HG03432 (cell line): ENCODE data around the gene NCMAP.

ENCODE experiments used
- ATAC-seq: cut with Tn5 transposase; IDR thresholded peaks from one replicate; pipeline ENCODE4 v1.9.1; 2021; ENCODE audit warnings: mild to moderate bottlenecking, moderate library complexity; ENCODE audit not compliant: unreplicated experiment

Gene NCMAP

DNA sequence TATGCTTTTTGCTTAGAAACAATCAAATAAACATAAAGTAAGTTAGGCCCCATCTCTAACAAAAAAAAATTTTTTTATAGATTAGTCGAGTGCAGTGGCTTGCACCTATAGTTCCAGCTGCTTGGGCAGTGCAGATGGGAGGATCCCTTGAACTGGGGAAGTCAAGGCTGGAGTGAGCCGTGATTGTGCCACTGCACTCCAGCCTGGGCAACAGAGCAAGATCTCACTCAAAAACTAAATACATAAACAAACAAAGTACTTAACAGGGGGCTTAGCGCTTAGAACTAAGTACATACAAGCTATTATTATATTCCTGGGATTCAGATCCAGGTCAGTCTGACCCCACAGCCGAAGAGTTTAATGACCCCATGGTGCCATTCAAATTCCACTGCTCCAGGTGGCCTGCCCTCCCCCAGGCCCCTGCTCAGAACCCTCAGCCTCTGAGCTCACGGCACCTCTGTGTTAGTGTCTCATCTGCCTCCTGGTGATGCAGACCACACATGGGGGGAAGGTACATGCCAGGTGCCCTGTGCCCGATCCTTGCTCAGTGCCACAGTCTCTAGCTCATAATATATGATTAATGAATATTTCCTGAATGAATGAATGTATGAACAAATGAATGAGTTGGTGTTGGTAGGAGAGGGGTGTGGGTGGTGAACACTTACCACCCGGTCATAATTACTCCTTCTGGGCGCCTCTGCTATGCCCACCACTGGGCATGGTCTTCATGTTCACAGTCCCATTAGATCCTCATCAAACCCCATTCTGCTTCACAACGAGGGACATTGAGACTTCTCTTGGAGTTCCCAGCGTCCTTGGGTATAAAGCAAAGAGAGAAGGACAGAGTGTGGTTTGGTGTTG lies 14.6 kb downstream of the NCMAP start:
- ATAC-seq = no peak

DNA sequence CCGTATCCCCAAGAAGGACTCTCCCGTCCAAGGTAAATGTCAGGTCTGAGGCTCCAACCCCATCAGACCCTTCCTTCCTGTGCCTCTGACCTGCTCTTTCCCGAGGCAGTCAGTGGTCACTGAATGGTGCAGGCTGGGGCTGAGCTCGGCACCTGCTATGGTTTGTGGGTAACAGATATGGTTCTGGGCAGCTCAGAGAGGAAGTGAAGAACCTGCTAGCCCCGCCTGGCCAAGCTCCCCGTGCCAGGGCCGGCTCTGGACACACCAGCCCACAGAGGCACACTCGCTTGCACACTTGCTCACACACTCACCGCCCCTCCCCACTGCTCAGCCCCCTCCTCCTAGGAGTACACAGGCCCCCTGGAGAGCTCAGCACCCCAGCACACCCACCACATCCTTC lies 16.4 kb downstream of the NCMAP start:
- ATAC-seq = no peak

DNA sequence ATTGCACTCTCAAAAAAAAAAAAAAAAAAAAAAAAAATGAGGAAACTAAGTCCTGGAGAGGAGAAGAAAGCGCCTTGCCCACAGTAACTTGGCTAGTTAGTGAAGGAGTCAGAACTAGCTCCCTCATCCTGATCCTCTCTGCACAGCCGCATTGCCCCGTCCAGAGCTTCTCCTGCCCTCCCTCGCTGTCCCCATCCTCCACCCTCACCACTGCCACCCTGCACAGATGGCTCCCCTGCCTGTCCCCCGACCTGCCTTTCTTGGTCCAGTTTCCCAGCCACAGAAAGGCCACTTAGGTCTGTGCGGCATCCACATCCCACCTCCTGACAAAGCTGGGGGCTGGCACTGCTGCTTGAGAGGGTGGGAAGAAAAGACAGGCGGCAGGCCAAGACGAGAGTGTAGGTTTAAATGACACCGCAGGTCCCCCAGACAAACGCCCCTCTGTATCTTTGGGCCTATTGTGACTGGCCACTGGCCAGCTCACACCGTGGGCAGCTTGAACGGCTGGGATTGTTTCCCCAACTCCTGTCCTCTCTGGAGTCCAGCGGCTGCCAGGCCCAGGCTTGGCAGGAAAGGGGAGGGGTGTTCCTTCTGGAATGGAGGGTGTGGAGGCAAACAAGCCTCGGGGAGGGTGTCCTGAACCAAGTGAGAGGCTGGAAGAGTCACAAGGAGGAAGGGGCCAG lies 20.2 kb downstream of the NCMAP start:
- ATAC-seq = no peak

DNA sequence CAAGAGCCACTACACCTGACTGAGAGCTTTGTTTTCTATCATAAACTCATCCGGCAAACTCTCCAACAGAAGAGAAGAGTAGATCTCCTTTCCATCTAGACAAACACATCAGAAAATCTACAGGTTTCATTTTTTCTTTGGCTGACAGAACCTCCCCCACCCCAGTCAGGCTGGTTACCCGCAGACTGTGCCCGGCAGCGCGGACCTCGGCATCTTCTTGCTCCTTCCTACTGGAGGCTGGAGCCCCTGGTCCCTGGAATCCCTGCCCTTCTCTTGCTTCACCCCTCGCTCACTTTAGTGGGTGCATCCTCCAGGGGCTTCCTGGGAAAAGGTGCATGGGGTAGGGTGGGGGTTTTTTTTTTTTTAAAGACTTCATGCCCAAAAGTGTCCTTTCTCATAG lies 23.0 kb downstream of the NCMAP start:
- ATAC-seq = no peak

DNA sequence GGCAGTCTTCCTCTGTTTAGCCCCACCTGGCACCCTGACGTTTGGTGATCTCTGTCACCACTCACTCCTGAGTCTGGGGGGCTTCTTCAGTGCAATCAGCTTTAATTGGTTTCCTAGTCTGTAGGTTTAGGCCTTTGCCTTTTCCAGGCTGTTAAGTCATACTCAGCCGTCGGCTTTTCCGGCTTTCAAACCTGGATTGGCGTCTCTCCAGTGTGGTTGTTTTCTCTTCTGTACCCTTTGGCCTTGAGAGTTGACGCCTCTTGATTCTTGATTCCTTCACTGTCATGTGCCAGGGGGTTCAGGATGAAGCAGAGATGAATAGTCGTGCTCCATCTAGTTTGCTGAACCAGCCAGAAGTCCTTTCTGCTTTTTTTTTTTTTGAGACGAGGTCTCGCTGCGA lies 24.9 kb downstream of the NCMAP start:
- ATAC-seq = no peak

DNA sequence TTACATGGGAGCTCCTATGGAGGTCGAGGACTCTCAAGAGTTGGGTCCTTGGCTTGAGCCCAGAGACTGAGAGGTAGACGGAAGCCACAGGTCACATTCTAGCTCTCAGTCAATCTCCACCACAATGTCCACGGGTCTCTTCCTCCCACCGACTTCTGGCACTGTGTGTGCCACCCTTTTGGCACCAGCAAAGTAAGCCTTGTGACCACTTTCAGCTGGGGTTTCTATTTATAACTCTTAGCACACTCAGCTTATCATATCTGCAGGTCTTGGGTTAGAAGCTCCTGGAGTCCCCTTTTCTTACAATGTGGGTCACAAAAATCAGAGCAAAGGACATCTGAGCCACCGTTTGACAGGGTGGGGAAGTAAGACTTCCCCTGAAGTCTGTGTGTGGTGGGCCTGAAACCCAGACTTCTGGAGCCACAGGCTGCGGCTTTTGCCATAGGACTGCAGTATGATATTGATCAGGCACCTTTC lies 28.3 kb downstream of the NCMAP start:
- ATAC-seq = no peak

DNA sequence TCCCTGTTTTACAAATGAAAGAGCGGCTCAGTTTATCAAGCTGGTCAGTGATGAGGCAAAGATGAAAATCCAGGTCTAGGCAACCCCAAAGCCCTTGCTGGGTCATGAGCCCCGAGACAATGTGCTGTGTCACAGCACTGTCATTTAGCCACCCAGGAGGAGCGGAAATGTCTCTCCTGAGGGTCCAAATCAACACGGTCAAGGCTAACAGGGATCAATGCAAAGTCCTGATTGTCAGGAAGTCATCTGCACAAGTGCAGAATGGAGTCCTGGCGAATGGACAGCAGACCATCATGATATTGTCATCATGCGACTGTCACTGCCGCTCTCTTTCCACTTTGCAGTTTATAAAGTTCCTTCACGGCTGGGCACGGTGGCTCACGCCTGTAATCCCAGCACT lies 30.2 kb downstream of the NCMAP start:
- no peak for ATAC-seq

DNA sequence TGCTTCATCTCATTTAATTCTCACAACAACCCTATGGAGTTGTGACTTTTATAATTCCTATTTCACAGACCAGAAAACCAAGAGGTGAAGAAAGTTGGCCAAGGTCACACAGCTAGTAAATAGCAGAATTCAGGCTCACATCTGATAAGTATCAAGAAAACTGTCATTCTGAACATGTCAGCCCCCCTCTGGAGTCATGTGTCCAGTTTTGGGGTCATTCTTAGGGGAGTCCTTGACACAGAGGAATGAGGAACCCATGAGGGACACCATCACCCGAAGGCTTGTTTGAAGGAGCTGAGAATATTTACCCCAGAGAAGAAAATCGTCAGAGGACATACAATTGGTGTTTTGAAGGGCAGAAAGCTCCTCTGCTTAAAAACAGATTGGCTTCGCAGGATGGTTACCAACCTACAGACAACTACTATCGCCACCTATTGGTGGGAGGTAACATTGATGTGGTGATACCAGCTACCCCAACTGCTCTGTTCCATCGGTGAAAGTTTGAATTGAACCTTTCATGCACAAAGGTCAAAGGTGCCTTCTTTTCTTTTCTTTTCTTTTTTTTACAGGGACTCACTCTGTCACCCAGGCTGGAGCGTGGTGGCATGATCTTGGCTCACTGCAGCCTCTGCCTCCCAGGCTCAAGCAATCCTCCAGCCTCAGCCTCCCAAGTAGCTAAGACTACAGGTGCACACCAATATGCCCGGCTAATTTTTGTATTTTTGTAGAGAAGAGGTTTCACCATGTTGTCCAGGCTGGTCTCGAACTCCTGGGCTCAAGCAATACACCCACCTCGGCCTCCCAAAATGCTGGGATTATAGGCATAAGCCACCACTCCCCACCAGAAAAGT lies 31.3 kb downstream of the NCMAP start:
- ATAC-seq = no peak

DNA sequence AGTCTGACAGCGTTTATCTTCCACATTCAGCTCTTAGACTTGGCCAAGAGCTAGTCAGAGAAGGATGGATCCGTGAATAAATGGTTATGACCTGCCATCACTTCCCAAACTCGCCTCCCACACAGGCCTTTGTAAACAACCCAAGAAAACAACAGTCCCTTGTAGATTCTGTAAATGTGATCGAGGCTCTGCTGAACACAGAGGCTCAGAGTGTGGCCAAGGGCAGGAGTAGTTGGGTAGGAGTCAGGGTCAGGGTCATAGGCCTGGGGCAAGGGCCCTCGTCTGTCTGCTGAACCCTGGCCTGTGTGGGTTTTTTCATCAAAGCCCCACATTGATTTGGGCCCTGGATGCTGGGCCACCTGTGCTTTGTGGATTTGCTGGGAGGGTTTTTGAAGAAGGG lies 32.7 kb downstream of the NCMAP start:
- no peak for ATAC-seq

DNA sequence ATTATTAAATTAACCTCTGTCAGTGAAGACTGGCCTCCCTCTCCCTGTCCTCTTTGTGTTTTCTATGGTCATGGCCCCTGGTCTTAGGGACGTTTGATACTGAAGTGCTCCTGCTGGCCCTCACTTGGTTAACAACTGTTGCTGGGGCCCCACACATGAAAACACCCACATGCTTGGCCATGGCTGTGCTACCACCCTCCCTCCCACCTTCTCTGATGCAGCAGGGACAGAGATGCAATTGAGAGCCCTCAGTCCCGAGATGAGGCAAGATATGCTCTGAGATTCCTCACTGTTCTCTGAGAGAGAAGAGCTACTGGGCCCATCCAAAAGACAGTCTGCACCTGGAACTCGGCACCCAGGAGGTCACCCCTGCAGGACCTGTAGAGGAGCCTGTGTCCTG lies 33.3 kb downstream of the NCMAP start:
- ATAC-seq = no peak

DNA sequence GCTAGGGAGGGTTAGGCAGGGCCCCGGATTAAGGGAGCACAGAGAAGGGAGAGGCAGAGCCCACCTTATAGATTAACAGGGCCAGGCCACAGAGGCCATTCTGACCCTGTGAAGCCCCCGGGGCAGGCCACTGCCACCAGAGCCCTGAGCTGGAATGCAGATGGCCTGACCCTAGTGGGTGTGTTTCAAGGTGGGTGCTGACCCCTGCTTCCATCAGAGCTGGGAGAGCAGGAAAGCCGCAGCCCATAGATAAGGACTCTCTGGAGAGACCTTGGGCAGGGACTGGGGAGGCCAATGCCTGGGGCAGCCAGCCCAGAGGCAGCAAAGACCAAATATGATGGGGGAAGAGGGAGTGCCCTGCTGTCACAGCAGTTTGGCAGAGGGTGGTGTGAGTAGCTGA lies 35.9 kb downstream of the NCMAP start:
- no peak for ATAC-seq

DNA sequence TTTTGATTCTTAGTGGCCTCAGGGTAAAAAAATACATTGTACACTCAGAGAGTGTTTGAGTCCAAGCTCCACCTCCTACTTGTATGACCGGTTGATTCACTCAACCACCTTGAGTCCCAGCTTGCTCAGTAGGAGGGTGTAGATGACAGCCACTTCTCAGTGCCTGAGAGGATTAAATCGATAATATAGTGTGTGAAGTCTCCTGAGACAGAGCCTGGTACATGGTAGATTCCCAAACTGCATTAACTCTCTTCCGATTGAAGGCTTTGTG lies 38.4 kb downstream of the NCMAP start:
- ATAC-seq = no peak

DNA sequence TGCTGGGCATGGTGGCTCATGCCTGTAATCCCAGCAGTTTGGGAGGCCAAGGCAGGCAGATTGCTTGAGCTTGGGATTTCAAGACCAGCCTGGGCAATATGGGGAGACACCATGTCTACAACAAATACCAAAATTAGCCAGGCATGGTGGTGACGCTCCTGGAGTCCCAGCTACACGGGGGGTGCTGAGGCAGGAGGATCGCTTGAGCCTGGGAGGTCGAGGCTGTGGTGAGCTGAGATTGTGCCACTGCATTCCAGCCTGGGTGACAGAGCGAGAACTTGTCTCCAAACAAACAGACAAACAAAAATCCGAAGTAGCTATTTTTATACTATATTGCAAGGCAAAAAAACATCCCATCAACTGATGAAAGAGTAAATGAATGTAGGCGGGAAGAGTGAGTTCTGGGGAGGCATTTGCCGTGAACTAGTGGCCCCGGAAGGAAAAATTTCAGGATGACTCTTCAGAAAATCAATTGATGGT lies 40.6 kb downstream of the NCMAP start:
- no peak for ATAC-seq

DNA sequence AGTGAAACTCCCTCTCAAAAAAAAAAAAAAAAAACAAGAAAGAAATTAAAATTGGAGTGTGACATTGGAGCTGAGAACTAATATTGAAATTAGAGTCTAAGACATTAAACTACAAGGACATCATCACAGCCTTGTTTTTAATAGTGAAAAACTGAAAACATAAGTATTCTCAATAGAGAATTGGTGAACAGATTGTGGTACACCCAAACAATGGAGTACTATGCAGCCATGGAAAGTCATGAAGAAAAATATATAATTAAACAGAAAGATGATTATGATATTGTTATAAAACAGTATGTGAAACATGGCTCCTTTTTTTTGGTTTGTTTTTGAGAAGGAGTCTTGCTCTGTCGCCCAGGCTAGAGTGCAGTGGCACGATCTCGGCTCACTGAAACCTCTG lies 43.4 kb downstream of the NCMAP start:
- ATAC-seq = no peak

DNA sequence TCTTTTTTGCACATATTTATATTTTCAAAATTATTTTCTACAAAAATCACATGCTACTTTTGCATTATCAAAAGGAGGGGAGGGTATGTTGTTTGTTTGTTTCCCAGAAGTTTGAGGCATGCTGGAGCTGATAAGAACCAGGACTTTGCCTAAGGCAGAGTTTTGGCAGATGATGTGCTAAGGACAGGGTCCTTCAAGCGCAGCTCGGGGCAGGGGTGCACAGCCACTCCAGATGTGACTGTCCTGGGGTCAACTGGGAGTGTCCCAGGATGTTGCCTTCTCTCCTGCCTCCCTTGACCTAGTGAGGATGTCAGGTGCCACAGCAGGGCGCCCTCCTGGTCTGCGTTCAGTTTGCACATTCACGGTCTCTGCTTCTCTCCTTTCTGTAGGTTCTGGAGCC lies 44.7 kb downstream of the NCMAP start:
- ATAC-seq = no peak

DNA sequence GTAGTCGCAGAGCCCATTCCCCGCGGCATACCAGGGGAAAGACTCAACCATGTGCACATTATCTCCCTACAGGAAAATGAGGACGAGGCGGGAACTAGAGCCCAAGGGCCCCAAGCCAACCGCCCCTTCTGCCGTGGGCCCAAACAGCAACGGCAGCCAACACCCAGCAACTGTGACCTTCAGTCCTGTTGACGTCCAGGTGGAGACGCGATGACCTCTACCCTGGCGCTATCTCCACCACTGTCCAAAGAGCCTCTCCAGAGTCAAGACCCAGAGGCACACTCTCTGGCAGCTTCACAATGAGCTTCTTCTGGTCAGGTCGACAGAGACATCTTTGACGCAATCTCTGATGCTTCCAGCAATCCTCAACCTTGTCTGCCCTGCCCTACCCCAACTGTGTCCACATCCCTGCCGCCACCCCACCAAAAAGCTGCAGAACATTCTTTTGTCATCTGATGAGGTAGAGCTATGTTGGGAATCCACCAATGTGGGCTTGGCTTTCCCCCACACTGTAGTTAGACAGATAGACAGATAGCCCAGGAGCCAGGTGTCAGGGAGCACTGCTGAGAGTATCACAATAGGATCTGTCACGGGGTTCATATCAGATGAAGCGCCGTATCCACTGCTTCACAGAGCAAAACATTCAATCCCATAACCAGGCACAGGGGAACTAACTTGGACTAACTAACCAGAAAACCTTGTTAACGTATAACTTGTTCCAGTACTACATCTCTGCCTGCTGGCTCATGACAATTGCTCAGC lies 49.8 kb downstream of the NCMAP start:
- ATAC-seq = no peak

DNA sequence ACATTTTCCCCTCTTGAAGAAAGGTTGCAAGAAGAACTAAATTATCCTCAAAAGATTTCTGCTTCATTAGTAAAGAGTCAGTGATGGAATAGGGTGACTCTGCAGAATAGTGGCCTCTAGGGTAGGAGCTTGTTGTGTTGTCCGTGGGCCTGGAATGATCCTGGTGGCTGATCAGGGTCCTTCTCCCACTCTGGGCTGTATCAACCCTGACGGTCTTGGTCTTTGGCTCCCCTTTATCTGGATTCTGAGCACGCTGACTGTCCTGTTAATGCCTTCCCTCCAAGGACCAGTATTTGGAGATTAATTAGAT lies 50.4 kb downstream of the NCMAP start:
- ATAC-seq = no peak

DNA sequence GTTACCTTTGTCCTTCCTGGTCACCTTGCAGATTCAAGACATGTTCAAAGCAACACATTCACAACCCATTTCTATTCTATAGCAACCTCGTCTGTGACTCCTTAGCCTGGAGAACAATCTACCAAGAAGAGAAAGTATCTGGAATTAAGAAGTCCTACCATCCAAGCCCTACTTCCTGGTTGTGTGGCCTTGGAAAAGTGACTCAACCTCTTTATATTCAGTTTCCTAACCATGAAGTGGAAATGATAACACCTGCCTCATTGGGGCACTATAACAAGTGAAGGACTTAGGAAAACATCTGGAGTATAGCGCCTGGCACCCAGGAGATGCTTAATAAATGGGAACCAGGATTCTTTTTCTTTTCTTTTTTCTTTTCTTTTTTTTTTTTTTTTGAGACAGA lies 50.7 kb downstream of the NCMAP start:
- no peak for ATAC-seq

DNA sequence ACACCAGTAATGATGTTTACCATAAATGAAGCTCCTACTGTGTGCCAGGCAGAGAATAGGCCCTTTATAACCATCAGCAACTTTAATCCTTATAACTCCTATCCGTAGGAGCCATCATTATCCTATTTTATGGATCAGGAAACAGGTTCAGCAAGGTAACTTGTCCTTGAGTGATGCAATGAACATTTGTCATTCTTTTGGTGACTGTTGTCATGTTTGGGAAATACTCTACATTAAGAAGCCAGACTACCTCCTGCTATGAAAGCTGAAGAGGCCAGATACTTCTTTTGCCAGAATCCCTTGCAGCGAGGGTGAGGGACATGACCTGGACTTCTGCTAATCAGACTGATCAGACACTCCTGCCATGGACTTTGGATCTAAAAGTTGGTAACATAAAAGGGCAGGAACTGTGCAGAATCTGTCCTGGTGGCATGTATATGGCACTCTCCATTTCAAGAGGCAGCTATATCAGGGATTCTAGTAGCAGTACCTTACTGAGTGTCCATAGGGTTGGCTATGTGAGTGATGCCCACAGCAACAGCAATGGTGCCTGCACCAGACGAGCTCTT lies 54.1 kb downstream of the NCMAP start:
- ATAC-seq = no peak

DNA sequence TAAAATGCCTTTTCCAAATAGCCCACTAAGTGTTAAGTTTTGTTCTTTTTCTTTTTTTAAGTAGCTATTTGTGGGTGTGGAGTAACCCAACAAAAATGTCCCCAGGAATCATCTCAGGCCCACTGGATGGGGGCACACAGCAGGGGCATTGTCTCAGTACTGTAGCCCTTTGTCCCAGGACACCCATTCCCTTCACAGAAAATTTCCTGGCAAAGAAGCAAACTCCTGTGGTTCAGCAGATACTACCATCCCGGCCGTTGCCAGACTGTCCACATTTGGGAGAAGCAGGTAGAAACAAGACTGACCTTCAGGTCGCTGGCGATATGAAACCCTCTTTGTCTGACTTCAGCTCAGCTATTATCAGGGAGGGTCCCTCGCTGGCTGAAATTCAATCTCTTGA lies 63.5 kb downstream of the NCMAP start:
- no peak for ATAC-seq

DNA sequence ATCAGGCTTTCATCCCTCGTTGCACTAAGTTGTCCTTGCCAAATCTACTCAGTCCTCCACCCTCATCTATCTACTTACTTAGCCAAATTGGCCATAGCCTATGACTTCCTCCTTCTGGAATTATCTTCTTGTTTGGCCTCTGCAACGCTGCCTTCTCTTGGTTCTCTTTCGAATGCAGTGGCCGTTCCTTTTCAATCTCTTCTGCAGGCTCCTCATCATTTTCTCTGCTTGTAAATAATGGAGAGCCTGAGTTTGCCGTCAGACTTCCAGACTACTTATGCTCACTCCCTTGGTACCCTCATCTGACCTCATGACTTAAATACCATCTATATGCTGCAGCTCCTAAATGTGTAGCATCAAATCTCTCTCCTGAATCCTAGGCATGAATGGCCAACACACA lies 64.8 kb downstream of the NCMAP start:
- no peak for ATAC-seq
